Activated B cell treated with CpG ODN at 0.5 μM for 24 hours (primary cell): Measurements from ENCODE around the gene CELF4. TPM values are rescaled to one million over a fixed set of nuclear protein-coding genes. Genes with fewer than 3 reads are reported as not detected.

Experiments used
- ATAC-seq: fragments of 200-7000 bp; cut with Tn5 transposase; one replicate; pipeline ENCODE4 v1.10.0; 2021; ENCODE audit warnings: low read depth, mild to moderate bottlenecking, moderate library complexity
- CTCF ChIA-PET: fragments of 350-600 bp; sonication (Branson Sonifier 250); formaldehyde crosslinking; loops from one replicate; lab custom pipeline; 2021; ENCODE audit warnings: antibody characterized with exemption; lab: Charles Lee
- POLR2A ChIA-PET: fragments of 350-600 bp; sonication (Branson Sonifier 250); formaldehyde crosslinking; loops from one replicate; lab custom pipeline; 2021; ENCODE audit warnings: antibody characterized with exemption; lab: Charles Lee
- DNase-seq: peaks from one replicate; pipeline ENCODE4 v3.0.0; 2022
- H3K27ac Mint-ChIP-seq: one replicate; pipeline ENCODE4 v1.8.0; 2020; ENCODE audit warnings: mixed read lengths
- H3K27me3 Mint-ChIP-seq: one replicate; pipeline ENCODE4 v1.8.0; 2021; ENCODE audit warnings: mixed read lengths
- H3K36me3 Mint-ChIP-seq: one replicate; pipeline ENCODE4 v1.8.0; 2021; ENCODE audit warnings: low read depth, mixed read lengths
- H3K4me1 Mint-ChIP-seq: one replicate; pipeline ENCODE4 v1.8.0; 2021; ENCODE audit warnings: mixed read lengths
- H3K4me3 Mint-ChIP-seq: one replicate; pipeline ENCODE4 v1.8.0; 2020; ENCODE audit warnings: mild to moderate bottlenecking, mixed read lengths
- H3K9me3 Mint-ChIP-seq: one replicate; pipeline ENCODE4 v1.8.0; 2020; ENCODE audit warnings: mixed read lengths
- CTCF ChIP-seq: fragments of 200-600 bp; IDR thresholded peaks from one replicate; pipeline ENCODE4 v1.8.0; 2022; ENCODE audit warnings: antibody characterized with exemption, mild to moderate bottlenecking
- intact Hi-C: fragments of 100-400 bp; cut with micrococcal nuclease; formaldehyde crosslinking; loops from one replicate; pipeline ENCODE4 v1.15.1; 2024
- total RNA-seq: library from RNA; stranded (reverse); gene quantifications from 2 replicates; pipeline ENCODE4 v1.2.3, GENCODE V29; 2022

Gene CELF4
- total RNA-seq, 1 donor from 2014 or later = not detected

- Mint-ChIP-seq H3K27me3 (peaks cover 8% of the 10 kb centered on the region), H3K4me3 (no peak overlapping the region), H3K4me1 (no peaks in the 10 kb centered on the region), H3K9me3 (no peaks in the 10 kb centered on the region), H3K27ac (no peak overlapping the region), H3K36me3 (no peaks in the 10 kb centered on the region)
- no peak for ATAC-seq
- intact Hi-C loops = no loop called here
- no peak for DNase-seq
- ChIA-PET CTCF (no interaction called here), POLR2A (no interaction called here)
- TF ChIP-seq CTCF = no peak
These were observed 131.3 kb downstream of the CELF4 start for GRCh38 chr18:37434161-37434860.

GRCh38 chr18:37432436-37433195 is 133.0 kb downstream of the CELF4 start:
- peaks cover 8% of the 10 kb centered on the region for H3K27me3 Mint-ChIP-seq
- ATAC-seq (no peak), DNase-seq (no peak)
- H3K9me3 Mint-ChIP-seq = no peaks in the 10 kb centered on the region
- no peaks in the 10 kb centered on the region for H3K4me1 Mint-ChIP-seq
- no peak for TF ChIP-seq CTCF
- intact Hi-C loops = no loop called here
- no peaks in the 10 kb centered on the region for H3K36me3 Mint-ChIP-seq
- CTCF ChIA-PET = no interaction called here
- no peak overlapping the region for H3K4me3 Mint-ChIP-seq
- POLR2A ChIA-PET = no interaction called here
- H3K27ac Mint-ChIP-seq = no peak overlapping the region

DNA sequence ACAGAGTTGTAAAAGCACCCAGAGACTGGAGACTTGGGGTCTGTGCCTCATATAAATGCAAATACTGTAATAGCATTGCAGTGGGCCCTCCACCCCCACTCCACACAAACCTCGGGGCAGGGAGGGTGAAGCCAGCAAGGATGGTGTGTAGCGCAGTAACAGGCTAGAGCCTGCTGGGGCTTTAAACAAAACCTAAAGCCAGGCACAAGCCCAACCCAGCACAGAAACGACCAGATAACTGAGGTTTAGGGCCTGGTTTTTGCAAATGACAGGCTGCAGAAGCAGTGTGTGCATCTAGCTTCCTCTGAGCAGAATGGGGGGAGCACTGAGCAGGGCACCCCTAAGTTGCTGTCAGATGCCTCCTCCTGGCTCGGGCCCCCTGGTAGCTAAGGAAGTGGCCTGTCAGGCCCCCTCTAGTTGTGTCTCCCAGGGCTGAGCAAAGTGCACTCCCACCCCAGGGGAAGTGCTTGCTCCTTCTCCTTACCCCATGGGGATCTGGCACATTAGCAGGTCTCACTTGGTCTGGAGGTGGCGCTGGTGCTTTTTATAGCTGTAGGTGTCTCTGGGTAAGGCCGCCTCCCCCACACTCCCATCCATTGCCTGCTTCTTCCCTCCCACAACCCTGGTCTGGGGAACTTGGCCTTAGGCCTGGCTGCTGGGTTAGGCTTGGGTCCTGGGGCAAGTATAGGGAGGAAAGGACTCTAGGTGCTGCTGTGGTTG is 135.1 kb downstream of the CELF4 start:
- intact Hi-C loops = no loop called here
- no peak for TF ChIP-seq CTCF
- Mint-ChIP-seq H3K36me3 (no peaks in the 10 kb centered on the region), H3K27me3 (peaks cover 3% of the 10 kb centered on the region), H3K27ac (no peak overlapping the region), H3K9me3 (no peaks in the 10 kb centered on the region), H3K4me3 (no peak overlapping the region), H3K4me1 (no peaks in the 10 kb centered on the region)
- ChIA-PET POLR2A (no interaction called here), CTCF (no interaction called here)
- DNase-seq (no peak), ATAC-seq (no peak)

DNA sequence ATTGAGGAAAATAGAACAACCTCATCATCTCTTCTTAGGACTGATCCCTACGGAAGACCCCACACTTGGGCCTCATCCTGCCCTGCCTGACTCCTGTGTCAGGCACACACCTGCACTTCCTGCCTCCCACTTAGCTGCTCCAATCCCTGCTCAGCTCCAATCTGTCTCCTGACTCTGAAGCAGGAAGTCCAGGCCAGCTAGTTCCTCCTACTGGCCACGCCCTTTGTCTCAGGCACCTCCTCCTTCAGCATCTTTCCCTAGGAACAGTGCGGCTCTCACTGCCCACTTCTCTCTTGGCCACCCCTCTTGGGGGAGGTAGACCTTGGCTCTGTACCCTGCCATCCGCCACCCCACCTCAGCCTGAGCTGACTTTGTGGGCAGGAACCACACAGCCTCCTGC is 135.8 kb downstream of the CELF4 start:
- POLR2A ChIA-PET = no interaction called here
- H3K27me3 Mint-ChIP-seq = no peaks in the 10 kb centered on the region
- H3K4me1 Mint-ChIP-seq = no peaks in the 10 kb centered on the region
- no peak for ATAC-seq
- no peak overlapping the region for H3K4me3 Mint-ChIP-seq
- CTCF ChIA-PET = no interaction called here
- intact Hi-C loops = no loop called here
- H3K9me3 Mint-ChIP-seq = no peaks in the 10 kb centered on the region
- TF ChIP-seq CTCF = no peak
- no peak overlapping the region for H3K27ac Mint-ChIP-seq
- DNase-seq = no peak
- no peaks in the 10 kb centered on the region for H3K36me3 Mint-ChIP-seq
